MG63 (cell line): ENCODE results near the gene SYT1. TPM values are rescaled to one million over a fixed set of nuclear protein-coding genes. Genes with fewer than 3 reads are reported as not detected.
"Not testable (repeated sequence)": the region's sequence is repeated elsewhere in the genome, so short reads cannot be mapped to it uniquely, and the experiment has no call there.

ENCODE experiments used
- DNase-seq: peaks from one replicate; pipeline ENCODE4 v3.0.0-alpha.2; 2020
- H3K27me3 ChIP-seq: fragments of 250-450 bp; sonication (Bioruptor Pico); 2 replicates; pipeline ENCODE4 v1.5.1; 2020; ENCODE audit warnings: mild to moderate bottlenecking, moderate library complexity
- H3K36me3 ChIP-seq: fragments of 250-450 bp; sonication (Bioruptor Pico); 2 replicates; pipeline ENCODE4 v1.5.1; 2020; ENCODE audit warnings: mild to moderate bottlenecking, moderate library complexity
- H3K4me3 ChIP-seq: fragments of 250-450 bp; sonication (Bioruptor Pico); 2 replicates; pipeline ENCODE4 v1.5.1; 2020; ENCODE audit warnings: mild to moderate bottlenecking, moderate library complexity
- H3K9me3 ChIP-seq: fragments of 250-450 bp; sonication (Bioruptor Pico); 2 replicates; pipeline ENCODE4 v1.5.1; 2020; ENCODE audit warnings: mild to moderate bottlenecking, moderate library complexity
- total RNA-seq: library from RNA; depleted of rRNA; stranded (reverse); fragments of >200 nt; shearing (Covaris generic); gene quantifications from 2 replicates; pipeline ENCODE4 v1.2.3, GENCODE V29; 2014; ENCODE audit warnings: low replicate concordance

SYT1 gene
- total RNA-seq, 1 experiment from 2014 or later, result not detected

DNA sequence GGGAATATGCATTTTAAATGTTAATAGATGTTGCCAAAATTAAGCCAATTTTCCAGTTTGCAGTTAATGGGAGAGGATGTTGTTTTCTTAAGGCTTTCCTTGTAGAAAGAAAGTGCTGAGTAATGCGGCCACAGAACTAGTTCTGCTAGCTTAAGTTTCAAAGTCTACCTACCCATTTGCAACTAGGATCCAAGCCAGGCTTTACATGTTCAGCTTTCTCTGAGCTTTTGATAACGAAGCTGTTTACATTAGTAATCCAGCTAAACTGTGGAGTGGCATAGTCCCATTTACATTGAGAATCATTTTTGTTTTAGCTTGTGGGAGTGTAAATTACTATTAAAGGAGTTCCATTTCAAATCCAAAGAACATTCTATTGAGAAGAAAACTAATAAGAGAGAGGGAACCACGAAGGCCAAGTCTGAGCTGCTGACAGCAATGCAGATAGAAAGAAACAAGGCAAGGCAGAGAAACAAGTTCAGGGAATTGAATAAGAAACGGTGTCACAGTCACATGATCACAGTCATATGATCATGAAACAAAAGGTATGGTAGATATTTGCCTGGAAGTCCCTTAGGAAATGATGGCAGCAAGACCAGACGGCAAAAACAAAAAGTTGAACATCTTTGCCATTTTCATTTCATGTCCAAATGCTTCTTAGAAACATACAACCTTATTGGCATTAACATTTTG, 551.3 kb downstream of the SYT1 start:
- H3K9me3 ChIP-seq, result no peaks in the 10 kb centered on the region
- DNase-seq, result peak; percentile 10
- no peaks in the 10 kb centered on the region for H3K36me3 ChIP-seq
- H3K27me3 ChIP-seq, result no peaks in the 10 kb centered on the region
- no peak overlapping the region for H3K4me3 ChIP-seq

DNA sequence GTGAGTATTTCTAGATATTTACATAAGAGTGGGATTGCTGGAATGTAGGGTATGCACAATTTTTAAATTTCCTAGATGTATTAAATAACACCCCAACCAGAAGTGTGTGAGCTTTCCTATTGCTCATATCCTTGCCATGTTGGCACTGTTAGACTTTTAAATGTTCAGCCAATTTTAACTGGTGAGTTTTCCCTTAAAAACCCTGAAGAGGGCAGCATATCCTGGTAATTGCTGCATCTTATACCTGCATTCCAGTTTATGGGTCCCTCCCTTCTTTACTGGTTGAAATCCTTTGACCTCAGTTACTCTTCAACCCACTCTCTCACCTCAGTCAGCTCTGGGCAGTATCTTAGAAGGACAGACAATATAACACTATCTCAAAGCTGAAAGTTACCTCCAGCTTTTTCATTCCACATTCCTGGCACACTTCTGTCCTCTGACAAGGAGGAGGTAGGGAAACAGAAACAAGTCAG, 555.6 kb downstream of the SYT1 start:
- H3K9me3 ChIP-seq, result no peaks in the 10 kb centered on the region
- no peaks in the 10 kb centered on the region for H3K36me3 ChIP-seq
- DNase-seq, result peak; percentile 30
- no peak overlapping the region for H3K4me3 ChIP-seq
- H3K27me3 ChIP-seq, result no peaks in the 10 kb centered on the region

DNA sequence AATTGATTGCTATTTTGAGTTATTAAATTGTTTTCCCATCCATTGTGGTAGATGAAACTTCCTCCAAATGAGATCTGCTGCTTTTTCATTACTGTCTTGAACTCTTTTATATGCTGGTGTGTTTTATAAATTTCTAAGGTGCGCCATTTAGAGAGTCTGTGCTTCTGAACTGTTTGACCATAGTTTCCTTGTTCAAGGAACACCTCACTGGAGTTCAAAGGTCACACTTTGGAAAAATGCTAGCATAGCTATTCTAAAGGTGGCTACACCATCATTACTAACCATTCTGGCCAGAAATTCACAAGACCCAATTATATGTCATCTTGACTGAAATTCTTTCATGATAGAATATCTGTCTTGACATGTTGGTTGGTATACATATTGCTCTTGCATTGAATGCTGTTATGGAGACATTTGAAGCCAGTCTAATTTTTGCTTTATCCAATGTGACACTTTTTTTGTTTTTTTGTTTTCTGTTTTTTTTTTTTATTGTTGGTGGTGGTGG, 556.7 kb downstream of the SYT1 start:
- Histone ChIP-seq H3K9me3 (no peaks in the 10 kb centered on the region), H3K36me3 (no peaks in the 10 kb centered on the region), H3K27me3 (no peaks in the 10 kb centered on the region), H3K4me3 (no peak overlapping the region)
- no peak for DNase-seq

DNA sequence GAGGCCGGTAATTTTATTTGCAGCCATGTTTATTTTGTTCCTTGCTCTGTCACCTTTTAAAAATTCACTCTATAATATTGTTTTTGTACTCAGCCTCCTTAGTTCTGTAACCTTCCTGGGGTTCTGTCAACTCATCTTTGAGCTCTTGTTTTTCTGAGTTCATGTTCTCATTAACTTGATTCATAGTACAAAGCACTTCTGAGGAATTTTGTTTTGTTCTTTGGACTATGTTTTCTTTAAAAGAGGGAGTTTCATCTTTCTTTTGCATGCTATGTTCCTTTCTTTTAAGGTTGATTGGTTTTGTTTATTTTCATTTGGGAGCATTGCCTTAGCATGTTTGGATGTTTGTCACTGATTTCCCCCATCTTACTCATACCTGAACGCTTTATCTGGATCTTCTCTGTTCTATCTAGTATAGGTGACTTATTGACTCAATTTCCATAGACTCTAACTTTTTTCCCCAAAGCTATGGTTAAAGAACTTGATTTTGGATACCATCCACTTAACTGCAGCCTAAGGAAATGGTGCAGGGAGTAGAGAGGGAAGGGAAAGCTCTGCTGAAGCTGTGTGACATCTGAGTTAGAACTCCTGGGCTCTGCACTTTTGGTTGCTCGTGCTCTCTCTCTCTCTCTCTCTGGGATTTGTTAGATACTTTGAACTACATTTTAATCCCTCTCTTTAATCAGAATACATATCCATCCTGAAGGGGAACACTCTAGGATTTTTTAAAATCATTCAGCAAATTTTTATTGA, 557.7 kb downstream of the SYT1 start:
- Histone ChIP-seq H3K4me3 (no peak overlapping the region), H3K27me3 (no peaks in the 10 kb centered on the region), H3K36me3 (no peaks in the 10 kb centered on the region), H3K9me3 (no peaks in the 10 kb centered on the region)
- DNase-seq, result no peak

DNA sequence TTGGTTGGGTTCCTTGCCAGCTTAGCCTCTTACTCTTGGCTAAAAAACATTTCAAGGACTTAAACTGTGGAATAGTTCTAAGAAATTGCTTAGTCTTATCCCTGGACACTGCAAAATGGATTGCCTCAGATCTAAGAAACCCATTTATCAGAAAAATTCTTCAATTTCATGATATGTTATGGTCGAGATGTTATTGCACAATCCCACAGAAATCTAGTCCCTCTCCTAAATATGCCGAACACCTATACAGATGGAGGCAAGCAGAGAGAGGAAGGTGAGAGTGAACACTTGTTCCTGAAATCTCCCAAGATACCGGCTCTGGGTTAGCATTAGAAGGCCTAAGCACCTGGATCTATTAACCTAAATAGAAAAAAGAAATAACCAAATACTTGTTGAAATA, 559.0 kb downstream of the SYT1 start:
- no peaks in the 10 kb centered on the region for H3K9me3 ChIP-seq
- no peak overlapping the region for H3K4me3 ChIP-seq
- H3K36me3 ChIP-seq, result no peaks in the 10 kb centered on the region
- no peak for DNase-seq
- no peaks in the 10 kb centered on the region for H3K27me3 ChIP-seq

DNA sequence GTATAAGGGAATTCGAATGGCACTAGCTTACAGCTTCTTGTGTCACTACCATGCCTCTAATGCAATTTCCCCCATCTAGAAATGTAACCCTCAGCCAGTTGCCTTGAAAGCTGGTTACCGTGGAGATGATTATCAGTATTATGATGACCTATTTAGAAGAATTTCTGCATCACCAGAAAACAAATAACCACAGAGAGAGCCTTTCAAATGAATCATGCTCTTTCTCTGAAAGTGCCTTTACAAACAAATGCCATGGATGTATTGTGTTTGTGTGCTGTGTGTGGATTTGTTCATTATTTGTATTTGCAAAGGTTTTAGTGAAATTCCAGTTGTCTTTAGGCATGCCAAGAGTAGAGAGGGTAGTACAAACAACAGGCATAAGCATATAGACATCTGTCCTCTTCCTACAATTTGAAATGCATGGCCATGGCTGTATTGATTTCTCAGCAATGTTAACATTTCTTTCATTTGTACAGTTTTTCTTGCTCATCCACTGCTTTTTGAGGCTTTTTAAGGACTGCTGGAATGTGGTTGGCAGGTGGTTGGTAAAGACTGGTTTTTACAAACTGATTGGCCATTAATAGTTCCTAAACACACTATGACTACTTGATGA, 559.6 kb downstream of the SYT1 start:
- no peak overlapping the region for H3K4me3 ChIP-seq

DNA sequence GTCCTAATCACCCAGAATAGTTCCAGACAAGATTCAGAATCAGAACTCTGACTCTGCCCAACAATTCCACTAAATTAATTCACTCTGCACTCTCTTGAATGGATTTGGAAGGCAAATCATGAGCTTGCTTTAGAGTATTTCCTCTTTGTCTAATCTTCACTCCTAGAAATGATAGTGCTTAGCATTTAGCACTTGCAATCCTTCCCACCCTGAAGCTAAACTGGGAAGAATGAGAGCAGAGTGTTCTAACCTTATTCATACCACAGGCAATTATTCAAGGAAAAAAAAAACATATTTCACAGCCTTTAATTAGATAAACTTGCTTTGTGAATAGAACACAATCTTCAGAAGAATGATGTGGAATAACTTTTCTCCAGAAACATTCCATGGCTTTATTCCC, 561.5 kb downstream of the SYT1 start:
- Histone ChIP-seq H3K4me3 (no peak overlapping the region), H3K27me3 (no peaks in the 10 kb centered on the region), H3K9me3 (no peaks in the 10 kb centered on the region), H3K36me3 (no peaks in the 10 kb centered on the region)
- no peak for DNase-seq

More for the DNA sequence above, 559.6 kb downstream of the SYT1 start:
- H3K36me3 ChIP-seq, result no peaks in the 10 kb centered on the region
- H3K27me3 ChIP-seq, result no peaks in the 10 kb centered on the region
- no peaks in the 10 kb centered on the region for H3K9me3 ChIP-seq
- DNase-seq, result peak; percentile 21

DNA sequence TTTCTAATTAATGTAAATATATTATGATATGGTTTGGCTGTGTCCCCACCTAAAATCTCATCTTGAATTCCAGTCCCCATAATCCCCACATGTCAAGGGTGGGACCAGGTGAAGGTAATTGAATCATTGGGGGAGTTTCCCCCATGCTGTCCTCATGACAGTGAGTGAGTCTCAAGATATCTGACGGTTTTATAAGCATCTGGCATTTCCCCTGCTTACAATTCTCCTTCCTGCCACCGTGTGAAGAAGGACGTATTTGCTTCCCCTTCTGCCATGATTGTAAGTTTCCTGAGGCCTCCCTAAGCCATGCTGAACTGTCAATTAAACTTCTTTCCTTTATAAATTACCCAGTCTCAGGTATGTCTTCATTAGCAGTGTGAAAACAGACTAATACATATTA, 562.2 kb downstream of the SYT1 start:
- not testable (repeated sequence) for H3K9me3 ChIP-seq, H3K27me3 ChIP-seq, H3K4me3 ChIP-seq, DNase-seq, H3K36me3 ChIP-seq

DNA sequence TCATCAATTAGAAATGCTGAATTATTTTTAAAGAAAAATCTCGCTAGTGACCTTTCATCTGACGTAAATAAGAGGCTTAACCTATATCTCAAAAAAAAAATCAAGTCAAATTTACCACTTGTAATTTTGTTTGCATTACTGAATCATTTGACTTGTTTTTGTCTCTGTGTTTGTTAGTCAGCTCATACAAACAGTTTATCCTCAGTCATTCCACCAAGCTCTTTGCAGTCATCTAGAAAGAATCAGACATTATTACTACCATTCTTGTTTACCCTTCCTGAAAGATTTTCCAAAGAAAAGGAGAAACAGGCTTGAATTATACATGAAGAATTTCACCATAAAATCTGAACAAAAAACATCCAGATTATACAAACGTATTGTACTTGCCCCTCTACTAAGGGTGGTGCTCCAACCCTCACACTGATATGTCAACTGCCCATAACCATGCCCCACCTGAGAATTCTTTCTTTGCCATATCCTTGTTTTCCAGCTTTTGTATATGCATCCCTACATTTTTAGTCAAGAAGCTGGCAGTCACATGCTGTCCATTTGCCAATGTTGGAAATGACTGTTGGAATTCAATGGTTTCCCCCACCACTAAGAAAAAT, 569.0 kb downstream of the SYT1 start:
- Histone ChIP-seq H3K9me3 (no peaks in the 10 kb centered on the region), H3K27me3 (no peaks in the 10 kb centered on the region), H3K36me3 (no peaks in the 10 kb centered on the region), H3K4me3 (no peak overlapping the region)
- no peak for DNase-seq

DNA sequence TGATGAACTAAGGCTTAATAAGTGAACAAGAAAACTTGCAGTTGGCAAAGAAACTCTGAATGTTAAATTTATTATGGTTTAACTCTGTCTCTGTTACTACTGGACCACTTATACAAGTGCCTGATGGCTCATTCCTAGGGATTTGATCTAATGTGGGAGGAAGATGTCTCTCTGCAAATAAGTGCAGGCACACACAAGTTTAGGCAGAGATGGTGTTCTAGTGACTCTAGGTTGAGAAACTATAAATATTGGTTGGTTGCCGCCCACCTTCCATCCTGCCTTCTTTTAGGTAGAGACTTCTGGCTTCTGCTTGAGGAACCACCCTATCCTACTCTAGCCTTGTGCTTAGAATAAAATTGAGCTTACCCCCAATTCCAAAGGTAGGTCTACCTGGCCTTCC, 570.0 kb downstream of the SYT1 start:
- Histone ChIP-seq H3K36me3 (no peaks in the 10 kb centered on the region), H3K9me3 (no peaks in the 10 kb centered on the region), H3K4me3 (no peak overlapping the region), H3K27me3 (no peaks in the 10 kb centered on the region)
- no peak for DNase-seq

DNA sequence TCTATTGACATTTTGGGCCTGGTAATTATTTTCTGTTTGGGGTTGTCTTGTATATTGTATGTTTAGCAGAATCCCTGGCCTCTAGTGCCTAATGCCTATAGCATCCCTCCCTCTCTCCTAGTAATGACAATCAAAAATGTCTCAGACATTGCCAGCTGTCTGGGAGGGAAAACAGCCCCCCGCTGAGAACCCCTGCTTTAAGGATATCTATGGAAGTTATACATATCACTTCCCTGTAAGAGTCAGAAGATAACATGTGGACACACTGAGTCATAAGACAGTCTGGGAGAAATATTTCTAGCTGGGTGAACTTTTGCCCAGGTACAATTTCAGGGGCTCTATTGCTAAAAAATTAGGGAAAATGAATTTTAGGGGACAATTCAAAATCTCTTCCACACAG, 571.2 kb downstream of the SYT1 start:
- no peak for DNase-seq
- Histone ChIP-seq H3K9me3 (no peaks in the 10 kb centered on the region), H3K27me3 (no peaks in the 10 kb centered on the region), H3K4me3 (no peak overlapping the region), H3K36me3 (no peaks in the 10 kb centered on the region)

DNA sequence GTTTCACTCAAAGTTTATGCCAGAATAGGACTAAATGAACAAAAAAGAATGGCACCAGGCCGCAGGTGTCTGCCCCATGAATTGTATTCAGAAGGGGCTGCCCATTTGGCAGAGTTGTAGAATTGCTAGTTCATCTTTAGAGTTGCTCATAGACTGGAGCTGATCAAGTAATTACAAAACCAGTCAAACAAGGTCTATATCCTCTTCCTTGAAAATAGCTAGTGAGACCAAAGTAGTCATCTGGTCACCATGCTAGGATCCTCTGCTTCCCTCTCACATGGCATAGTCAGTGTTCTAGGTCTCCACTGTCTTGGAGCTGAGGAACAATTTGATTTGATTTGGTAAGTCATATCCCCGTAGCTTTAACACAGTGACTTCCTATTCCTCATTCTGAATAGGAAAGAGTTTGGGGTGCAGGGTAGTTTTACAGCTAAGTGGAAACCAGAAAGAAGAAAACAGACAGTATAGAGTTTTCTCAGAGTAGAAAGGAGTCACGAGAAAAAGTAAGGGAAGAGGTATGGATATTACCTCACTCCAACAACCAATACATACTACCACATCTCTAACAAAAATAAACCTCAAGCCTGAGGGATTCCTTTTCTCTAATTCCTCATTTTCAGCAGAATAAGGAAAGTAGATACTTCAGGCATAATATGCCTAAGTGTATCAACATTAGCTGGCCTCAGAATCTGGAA, 574.1 kb downstream of the SYT1 start:
- Histone ChIP-seq H3K27me3 (no peaks in the 10 kb centered on the region), H3K4me3 (no peak overlapping the region), H3K9me3 (no peaks in the 10 kb centered on the region), H3K36me3 (no peaks in the 10 kb centered on the region)
- DNase-seq, result no peak

DNA sequence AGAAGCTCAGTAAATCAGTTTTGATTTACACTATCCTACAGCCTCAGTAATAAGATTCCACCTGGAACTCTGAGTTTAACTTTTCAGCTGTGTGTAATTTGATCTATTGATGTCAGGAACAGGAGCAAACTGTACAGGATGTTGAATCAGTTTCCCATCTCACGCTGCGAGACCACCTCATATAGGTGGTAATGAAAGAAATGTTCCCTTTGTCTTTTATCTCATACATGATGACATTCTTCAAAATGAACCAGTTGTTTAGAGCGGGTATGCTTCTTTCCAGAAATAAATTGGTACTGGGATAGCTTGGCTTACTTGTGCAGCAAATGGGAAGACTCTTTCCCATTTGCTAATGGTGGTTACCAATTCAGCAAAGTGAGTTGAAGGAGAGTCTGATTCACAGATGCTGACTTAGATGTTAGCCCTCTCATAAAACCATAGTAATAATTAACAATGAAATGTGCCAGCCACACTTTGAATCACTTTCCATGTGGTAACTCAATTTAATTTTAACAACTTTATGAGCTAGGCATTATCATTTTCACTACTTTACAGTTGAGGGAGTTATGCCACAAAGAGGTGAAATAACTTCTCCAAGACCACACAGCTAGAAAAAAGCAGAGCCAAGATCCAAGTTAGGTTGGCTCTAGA, 574.7 kb downstream of the SYT1 start:
- no peak overlapping the region for H3K4me3 ChIP-seq
- no peak for DNase-seq
- no peaks in the 10 kb centered on the region for H3K36me3 ChIP-seq
- H3K9me3 ChIP-seq, result no peaks in the 10 kb centered on the region
- H3K27me3 ChIP-seq, result no peaks in the 10 kb centered on the region

DNA sequence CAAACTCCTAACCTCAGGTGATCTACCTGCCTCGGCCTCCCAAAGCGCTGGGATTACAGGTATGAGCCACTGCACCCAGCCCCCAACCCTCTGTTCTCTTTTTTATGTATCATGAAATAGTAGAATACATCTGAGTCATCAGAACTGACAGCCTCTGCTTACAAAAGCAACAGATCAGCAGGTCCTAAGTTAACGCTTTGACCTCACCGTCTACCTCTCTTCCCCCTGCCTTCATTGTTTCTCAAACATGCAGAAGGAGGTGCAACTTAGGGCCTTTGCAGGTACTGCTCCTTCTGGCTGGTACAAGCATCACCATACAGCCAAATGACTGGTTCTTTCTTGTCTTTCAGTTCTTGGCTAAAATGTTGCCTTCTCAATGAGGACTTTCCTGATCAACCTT, 577.0 kb downstream of the SYT1 start:
- no peaks in the 10 kb centered on the region for H3K27me3 ChIP-seq
- no peaks in the 10 kb centered on the region for H3K9me3 ChIP-seq
- no peak for DNase-seq
- H3K36me3 ChIP-seq, result no peaks in the 10 kb centered on the region
- no peak overlapping the region for H3K4me3 ChIP-seq

DNA sequence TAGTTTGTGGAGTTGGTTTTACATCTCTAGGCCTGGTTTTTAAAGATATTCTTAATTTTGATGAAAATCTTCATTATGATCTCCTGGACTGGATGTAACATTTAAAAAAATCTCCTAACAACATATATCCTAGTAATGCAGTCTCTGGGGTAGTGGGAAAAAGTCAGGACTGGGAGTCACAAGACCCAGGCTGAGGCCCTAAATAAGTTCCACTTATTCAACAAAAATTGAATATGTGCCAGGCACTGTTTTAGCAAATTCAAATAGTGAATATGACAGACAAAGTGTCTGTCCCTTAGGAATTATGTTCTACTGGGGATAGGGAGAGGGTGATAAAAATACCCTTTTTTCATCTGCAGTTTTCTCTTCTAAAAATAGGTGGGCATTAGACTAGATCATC, 577.8 kb downstream of the SYT1 start:
- no peak for DNase-seq
- Histone ChIP-seq H3K36me3 (no peaks in the 10 kb centered on the region), H3K27me3 (no peaks in the 10 kb centered on the region), H3K4me3 (no peak overlapping the region), H3K9me3 (no peaks in the 10 kb centered on the region)

DNA sequence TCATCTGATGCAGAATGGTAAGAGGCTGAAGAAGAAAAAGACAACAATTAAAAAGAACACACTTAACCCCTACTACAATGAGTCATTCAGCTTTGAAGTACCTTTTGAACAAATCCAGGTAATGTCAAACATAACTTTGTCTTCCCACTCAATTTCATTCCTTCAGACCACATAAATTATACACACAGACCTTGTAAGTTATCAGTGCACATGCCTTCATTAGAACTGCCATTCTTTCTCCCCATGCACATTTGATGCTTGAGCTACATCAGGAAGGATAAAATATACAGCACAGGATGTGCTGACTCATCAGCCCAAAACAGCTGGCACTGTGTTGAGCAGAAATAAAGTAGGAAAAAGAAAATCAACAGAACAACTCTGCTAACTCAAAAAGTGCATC, 579.5 kb downstream of the SYT1 start:
- H3K27me3 ChIP-seq, result no peaks in the 10 kb centered on the region
- no peak overlapping the region for H3K4me3 ChIP-seq
- H3K36me3 ChIP-seq, result no peaks in the 10 kb centered on the region
- no peaks in the 10 kb centered on the region for H3K9me3 ChIP-seq
- peak; percentile 37 for DNase-seq
